ENCODE data around the gene CYREN. TPM values are rescaled to one million over a fixed set of nuclear protein-coding genes. Genes with fewer than 3 reads are reported as not detected.
"Not testable (repeated sequence)": the region's sequence is repeated elsewhere in the genome, so short reads cannot be mapped to it uniquely, and the experiment has no call there.

The CYREN gene
- polyA plus RNA-seq, 1 donor: 27.8 TPM

DNA sequence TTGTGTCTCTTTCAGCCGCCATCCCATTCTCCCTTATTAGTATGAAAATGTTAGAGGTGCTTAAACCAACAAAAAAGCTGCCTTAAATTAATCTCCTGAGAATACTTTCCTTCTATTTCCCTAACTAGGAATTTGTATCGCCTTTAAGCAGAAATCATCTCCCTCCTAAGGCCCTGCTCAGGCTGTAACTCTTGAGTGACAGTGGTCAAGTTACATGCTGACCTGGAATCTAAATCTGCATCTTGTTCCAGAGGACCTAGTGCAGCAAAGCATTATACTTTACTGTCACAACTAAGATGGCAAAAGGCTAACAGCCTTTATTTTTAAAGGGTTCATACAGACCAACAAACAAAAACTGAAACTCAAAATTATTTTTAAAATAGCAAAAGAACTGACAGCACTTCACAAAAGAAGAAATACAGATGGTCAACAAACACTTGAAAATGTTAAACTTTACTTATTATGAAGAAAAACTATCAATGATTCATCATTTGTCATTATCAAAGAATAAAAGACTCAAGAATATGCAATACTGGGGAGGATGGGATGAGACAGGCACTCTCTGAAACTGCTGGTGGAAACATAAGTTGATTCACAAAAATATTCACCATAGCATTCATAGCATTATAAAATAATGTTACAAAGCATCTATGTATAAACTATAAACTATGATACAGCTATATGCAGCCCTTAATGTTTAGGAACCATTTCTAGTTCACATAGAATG lies 11.0 kb downstream of the CYREN start:
- no peak for DNase-seq (ENCODE audit: low read depth)

- DNase-seq (ENCODE audit: low read depth): no peak
Measured at GRCh38 chr7:135158874-135159273, 11.6 kb downstream of the CYREN start.

DNA sequence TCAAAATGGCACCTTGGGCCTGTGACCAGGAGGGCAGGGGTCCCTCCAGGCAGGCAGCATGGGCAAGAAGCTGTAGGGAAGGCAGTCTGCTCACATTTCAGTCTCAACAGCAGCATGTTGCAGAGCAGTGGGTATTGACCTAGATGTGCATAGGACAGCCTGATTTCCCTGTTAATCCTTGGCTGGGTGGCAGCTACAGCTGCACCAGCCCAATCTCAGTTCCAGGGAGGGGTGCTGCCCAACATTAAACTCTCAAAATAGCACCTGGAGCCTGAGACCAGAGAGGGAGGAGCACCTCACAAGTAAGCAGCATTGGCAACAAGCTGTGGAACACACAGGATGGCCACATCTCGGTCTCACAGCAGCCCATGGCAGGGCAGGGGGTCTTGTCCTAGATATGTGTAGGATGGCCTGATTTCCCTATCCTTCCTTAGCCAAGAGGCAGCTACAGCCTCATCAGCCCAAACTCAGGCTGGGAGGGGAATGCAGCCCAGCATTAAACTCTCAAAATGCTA lies 12.3 kb downstream of the CYREN start:
- DNase-seq (ENCODE audit: low read depth): no peak

DNA sequence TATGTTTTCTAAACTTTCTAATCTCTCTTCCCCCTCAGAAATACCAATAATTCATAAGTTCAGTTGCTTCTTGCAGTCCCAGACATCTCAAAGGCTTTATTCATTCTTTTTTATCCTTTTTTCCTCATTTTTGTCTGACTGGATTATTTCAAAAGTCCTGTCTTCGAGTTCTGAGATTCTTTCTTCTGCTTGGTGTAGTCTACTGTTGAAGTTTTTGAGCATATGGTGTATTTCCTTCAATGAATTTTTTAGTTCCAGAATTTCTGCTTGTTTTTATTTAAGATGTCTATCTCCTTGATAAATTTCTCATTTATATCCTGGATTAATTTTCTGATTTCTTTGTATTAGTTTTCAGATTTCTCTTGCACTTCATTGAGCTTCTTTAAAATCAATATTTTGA lies 14.2 kb downstream of the CYREN start:
- DNase-seq (ENCODE audit: low read depth): no peak

GRCh38 chr7:135154734-135155133 lies 15.8 kb downstream of the CYREN start:
- DNase-seq (ENCODE audit: low read depth): no peak

- no peak for DNase-seq (ENCODE audit: low read depth)
Measured at GRCh38 chr7:135152442-135152841, 18.1 kb downstream of the CYREN start.

DNA sequence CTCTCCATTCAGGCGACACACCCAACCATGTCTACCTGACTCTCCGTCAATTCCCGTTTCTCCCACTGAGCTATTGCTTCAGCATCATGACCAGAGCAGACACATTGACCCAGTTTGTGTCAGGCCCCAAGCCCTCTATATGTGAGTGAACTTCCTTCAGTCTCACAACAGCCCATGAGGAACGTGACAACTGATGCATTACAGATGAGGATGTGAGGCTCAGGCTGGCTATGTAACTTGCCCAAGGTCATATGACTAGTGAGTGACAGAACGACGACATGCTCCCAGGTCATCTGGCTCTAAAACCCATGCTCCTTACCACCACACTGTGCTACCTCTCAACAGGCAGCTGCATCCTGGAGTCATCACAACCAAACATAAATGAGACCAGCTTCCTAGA lies 19.0 kb downstream of the CYREN start:
- DNase-seq (ENCODE audit: low read depth): no peak

- no peak for DNase-seq (ENCODE audit: low read depth)
Measured at GRCh38 chr7:135151132-135151531, 19.4 kb downstream of the CYREN start.

- DNase-seq (ENCODE audit: low read depth): no peak
Measured at GRCh38 chr7:135150072-135150782, 20.3 kb downstream of the CYREN start.

DNA sequence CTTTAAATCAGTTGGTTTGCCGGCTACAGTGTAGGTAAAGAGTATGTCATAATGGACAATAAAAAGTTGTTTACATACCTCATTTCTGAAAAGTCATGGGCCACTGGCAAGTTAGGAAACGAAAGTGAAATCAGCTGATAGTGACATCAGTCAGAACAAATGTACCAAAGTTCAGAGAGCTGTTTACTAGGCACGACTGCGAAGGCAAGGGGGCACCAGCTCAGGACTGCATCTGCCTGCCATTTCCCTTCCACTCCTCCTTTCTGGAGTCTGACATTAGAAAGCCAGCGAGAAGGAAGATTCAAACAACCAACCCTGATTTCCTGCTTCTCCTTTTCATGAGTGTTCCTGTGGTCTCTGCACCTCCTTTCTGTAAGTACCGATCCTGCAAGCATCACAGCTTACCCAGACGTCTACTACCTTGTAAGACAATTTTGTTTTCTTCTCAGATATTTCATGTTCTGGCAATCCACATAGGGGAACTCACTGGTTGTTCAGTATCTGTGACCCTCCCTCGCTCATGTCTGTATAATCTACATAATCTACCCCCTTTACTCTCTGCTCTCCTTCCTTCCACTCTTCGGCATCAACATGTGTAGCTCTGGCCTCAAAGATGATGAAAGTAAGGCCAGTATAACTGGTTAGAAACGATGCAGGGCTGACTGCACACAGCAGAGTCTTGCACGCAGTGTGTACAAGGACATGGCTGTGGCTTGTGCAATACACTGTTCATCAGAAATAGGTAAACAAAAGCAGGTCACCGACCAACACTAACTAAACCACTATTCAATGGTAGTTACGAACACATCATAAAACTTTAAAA lies 22.4 kb downstream of the CYREN start, which contains the start of gene TMEM140:
TMEM140 (plus strand) TSS at position 174 of the 823 bp plus-strand sequence. CDS start 16,370 bp downstream, outside the sequence.
- no peak for DNase-seq (ENCODE audit: low read depth)

GRCh38 chr7:135147341-135147898 lies 23.1 kb downstream of the CYREN start:
- no peak for DNase-seq (ENCODE audit: low read depth)

GRCh38 chr7:135143885-135144668 lies 26.4 kb downstream of the CYREN start:
- DNase-seq (ENCODE audit: low read depth): no peak

- DNase-seq (ENCODE audit: low read depth): no peak
Measured at GRCh38 chr7:135129579-135129978, 40.9 kb downstream of the CYREN start.

GRCh38 chr7:135128931-135129330 lies 41.6 kb downstream of the CYREN start:
- DNase-seq (ENCODE audit: low read depth): no peak

GRCh38 chr7:135124631-135125030 lies 45.9 kb downstream of the CYREN start:
- DNase-seq (ENCODE audit: low read depth): not testable (repeated sequence)

GRCh38 chr7:135121868-135122267 lies 48.6 kb downstream of the CYREN start:
- DNase-seq (ENCODE audit: low read depth): no peak

DNA sequence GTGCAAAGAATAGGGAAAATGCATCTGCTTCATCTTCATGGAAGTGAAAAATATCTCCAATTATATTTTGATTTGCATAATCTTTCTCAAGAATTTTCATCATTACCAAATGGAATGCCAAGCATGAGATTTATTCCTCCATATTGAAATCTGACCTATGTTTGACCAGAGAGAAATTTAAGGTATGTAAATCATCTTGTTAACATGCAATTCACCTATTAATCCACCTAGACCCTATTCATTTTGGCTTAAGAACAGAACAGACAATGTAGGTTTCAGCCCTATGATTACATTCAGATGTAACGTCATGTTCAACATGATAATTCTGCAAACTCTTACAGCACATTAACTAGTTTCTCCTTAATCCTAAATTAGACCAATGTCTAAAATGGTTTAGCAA lies 53.4 kb downstream of the CYREN start:
- DNase-seq (ENCODE audit: low read depth): no peak
